22Rv1 (cell line): ENCODE data around the gene ALKBH1.

Experiments
- ZFX ChIP-seq: fragments of 450-650 bp; IDR thresholded peaks from 2 replicates; pipeline ENCODE4 v1.6.1; 2017; ENCODE audit warnings: antibody characterized with exemption, borderline replicate concordance
- TF ChIP-seq, protein P1 (sequence below): fragments of 450-650 bp; IDR thresholded peaks from 2 replicates; pipeline ENCODE4 v1.5.1; 2017; ENCODE audit warnings: mild to moderate bottlenecking

DNA sequence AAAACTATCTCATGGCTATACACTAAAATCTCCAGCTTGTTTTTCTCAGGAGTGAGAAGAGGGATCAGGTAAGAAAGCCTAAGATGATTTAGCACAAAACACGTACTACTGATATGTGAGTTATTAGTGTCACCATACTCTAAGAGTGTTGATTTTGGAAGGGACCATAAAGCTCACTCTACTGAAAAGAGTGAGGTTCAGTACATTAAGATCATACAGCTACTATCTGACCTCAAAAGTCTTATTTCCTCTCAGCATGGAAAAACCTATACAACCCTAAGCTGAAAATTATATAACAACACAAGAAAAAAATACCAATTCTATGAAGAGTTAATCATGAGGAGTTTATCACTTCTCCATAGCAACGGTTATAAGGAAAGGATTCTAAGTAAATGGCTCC is 33.6 kb upstream of the ALKBH1 start:
- no peak for TF ChIP-seq ZFX
- TF ChIP-seq, protein P1, sequence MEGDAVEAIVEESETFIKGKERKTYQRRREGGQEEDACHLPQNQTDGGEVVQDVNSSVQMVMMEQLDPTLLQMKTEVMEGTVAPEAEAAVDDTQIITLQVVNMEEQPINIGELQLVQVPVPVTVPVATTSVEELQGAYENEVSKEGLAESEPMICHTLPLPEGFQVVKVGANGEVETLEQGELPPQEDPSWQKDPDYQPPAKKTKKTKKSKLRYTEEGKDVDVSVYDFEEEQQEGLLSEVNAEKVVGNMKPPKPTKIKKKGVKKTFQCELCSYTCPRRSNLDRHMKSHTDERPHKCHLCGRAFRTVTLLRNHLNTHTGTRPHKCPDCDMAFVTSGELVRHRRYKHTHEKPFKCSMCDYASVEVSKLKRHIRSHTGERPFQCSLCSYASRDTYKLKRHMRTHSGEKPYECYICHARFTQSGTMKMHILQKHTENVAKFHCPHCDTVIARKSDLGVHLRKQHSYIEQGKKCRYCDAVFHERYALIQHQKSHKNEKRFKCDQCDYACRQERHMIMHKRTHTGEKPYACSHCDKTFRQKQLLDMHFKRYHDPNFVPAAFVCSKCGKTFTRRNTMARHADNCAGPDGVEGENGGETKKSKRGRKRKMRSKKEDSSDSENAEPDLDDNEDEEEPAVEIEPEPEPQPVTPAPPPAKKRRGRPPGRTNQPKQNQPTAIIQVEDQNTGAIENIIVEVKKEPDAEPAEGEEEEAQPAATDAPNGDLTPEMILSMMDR: no peak
